ENCODE results near the gene PLD2.

- TF ChIP-seq CTCF (IDR thresholded peaks at IDR 0.05) (no peak), POLR2A (IDR thresholded peaks at IDR 0.05) (no peak)
Measured at GRCh38 chr17:4822835-4823234, 15.9 kb downstream of the PLD2 start.

All from right lobe of liver (tissue), 4 donors.